Neuron (in vitro differentiated cells): ENCODE results near the gene MBLAC2.

ENCODE experiments used
- H2AFZ ChIP-seq: one replicate; pipeline ENCODE4 v1.6.1; 2013; ENCODE audit warnings: low read depth, mild to moderate bottlenecking, inconsistent platforms, low read length, moderate library complexity
- H3K27me3 ChIP-seq: one replicate; pipeline ENCODE4 v1.6.1; 2013; ENCODE audit warnings: low read length; ENCODE audit not compliant: insufficient read depth
- H3K36me3 ChIP-seq: one replicate; pipeline ENCODE4 v1.6.1; 2013; ENCODE audit warnings: low read length; ENCODE audit not compliant: insufficient read depth
- H3K4me1 ChIP-seq: one replicate; pipeline ENCODE4 v1.6.1; 2013; ENCODE audit warnings: low read length; ENCODE audit not compliant: insufficient read depth
- H3K4me3 ChIP-seq: 2 replicates; pipeline ENCODE4 v1.5.1; 2013; ENCODE audit warnings: mild to moderate bottlenecking, low read length, moderate library complexity
- H3K9me3 ChIP-seq: one replicate; pipeline ENCODE4 v1.6.1; 2013; ENCODE audit warnings: low read length

MBLAC2 gene

GRCh38 chr5:90474235-90475107, at the start of gene MBLAC2, which contains the start of gene POLR3G:
Gene MBLAC2 (minus strand): TSS chr5:90474771. CDS start chr5:90474292, 479 bp downstream.
Gene POLR3G (plus strand): TSS chr5:90474864. CDS start chr5:90485568, 10,704 bp downstream.
- Histone ChIP-seq H3K4me3 (peak within 1 kb of the TSS; percentile 88), H3K27me3 (no peaks in the 10 kb centered on the region), H3K4me1 (peaks cover 19% of the 10 kb centered on the region), H3K9me3 (no peaks in the 10 kb centered on the region), H3K36me3 (no peaks in the 10 kb centered on the region), H2AFZ (peak within 1 kb of the TSS; percentile 87)

- Histone ChIP-seq H3K36me3 (peaks cover 44% of the 10 kb centered on the region), H3K4me3 (no peak overlapping the region), H3K4me1 (no peaks in the 10 kb centered on the region), H3K27me3 (no peaks in the 10 kb centered on the region), H2AFZ (no peak overlapping the region), H3K9me3 (no peaks in the 10 kb centered on the region)
These were observed 44.5 kb upstream of the MBLAC2 start for GRCh38 chr5:90519081-90519480.

- Histone ChIP-seq H2AFZ (no peak overlapping the region), H3K9me3 (no peaks in the 10 kb centered on the region), H3K36me3 (peaks cover 40% of the 10 kb centered on the region), H3K4me1 (no peaks in the 10 kb centered on the region), H3K27me3 (no peaks in the 10 kb centered on the region), H3K4me3 (no peak overlapping the region)
These were observed 44.1 kb upstream of the MBLAC2 start for GRCh38 chr5:90518661-90519060.

GRCh38 chr5:90514520-90514919, 39.9 kb upstream of the MBLAC2 start:
- peaks cover 15% of the 10 kb centered on the region for H3K36me3 ChIP-seq
- H3K27me3 ChIP-seq: no peaks in the 10 kb centered on the region
- no peaks in the 10 kb centered on the region for H3K9me3 ChIP-seq
- H3K4me3 ChIP-seq: no peak overlapping the region
- H3K4me1 ChIP-seq: no peaks in the 10 kb centered on the region
- H2AFZ ChIP-seq: no peak overlapping the region

- Histone ChIP-seq H3K4me1 (no peaks in the 10 kb centered on the region), H3K36me3 (no peaks in the 10 kb centered on the region), H3K4me3 (no peak overlapping the region), H3K9me3 (no peaks in the 10 kb centered on the region), H3K27me3 (no peaks in the 10 kb centered on the region), H2AFZ (no peak overlapping the region)
These were observed 35.9 kb upstream of the MBLAC2 start for GRCh38 chr5:90510438-90510837.

GRCh38 chr5:90506221-90506620, 31.6 kb upstream of the MBLAC2 start:
- no peak overlapping the region for H2AFZ ChIP-seq
- no peaks in the 10 kb centered on the region for H3K36me3 ChIP-seq
- no peaks in the 10 kb centered on the region for H3K9me3 ChIP-seq
- no peaks in the 10 kb centered on the region for H3K27me3 ChIP-seq
- H3K4me3 ChIP-seq: no peak overlapping the region
- no peaks in the 10 kb centered on the region for H3K4me1 ChIP-seq

- H3K4me1 ChIP-seq: no peaks in the 10 kb centered on the region
- no peaks in the 10 kb centered on the region for H3K36me3 ChIP-seq
- no peaks in the 10 kb centered on the region for H3K9me3 ChIP-seq
- H3K27me3 ChIP-seq: no peaks in the 10 kb centered on the region
- H2AFZ ChIP-seq: no peak overlapping the region
- H3K4me3 ChIP-seq: no peak overlapping the region
These were observed 30.2 kb upstream of the MBLAC2 start for GRCh38 chr5:90504743-90505142.

- Histone ChIP-seq H2AFZ (no peak overlapping the region), H3K27me3 (no peaks in the 10 kb centered on the region), H3K9me3 (no peaks in the 10 kb centered on the region)
These were observed 29.0 kb upstream of the MBLAC2 start for GRCh38 chr5:90503596-90503995.

GRCh38 chr5:90495146-90495545, 20.6 kb upstream of the MBLAC2 start:
- peaks cover 3% of the 10 kb centered on the region for H3K9me3 ChIP-seq
- H3K4me1 ChIP-seq: no peaks in the 10 kb centered on the region
- H2AFZ ChIP-seq: no peak overlapping the region
- H3K27me3 ChIP-seq: no peaks in the 10 kb centered on the region
- no peaks in the 10 kb centered on the region for H3K36me3 ChIP-seq
- H3K4me3 ChIP-seq: no peak overlapping the region

More at GRCh38 chr5:90503596-90503995, 29.0 kb upstream of the MBLAC2 start:
- no peaks in the 10 kb centered on the region for H3K36me3 ChIP-seq
- no peaks in the 10 kb centered on the region for H3K4me1 ChIP-seq
- H3K4me3 ChIP-seq: no peak overlapping the region

- no peaks in the 10 kb centered on the region for H3K4me1 ChIP-seq
- no peaks in the 10 kb centered on the region for H3K36me3 ChIP-seq
- no peaks in the 10 kb centered on the region for H3K27me3 ChIP-seq
- H2AFZ ChIP-seq: no peak overlapping the region
- H3K4me3 ChIP-seq: no peak overlapping the region
- peaks cover 3% of the 10 kb centered on the region for H3K9me3 ChIP-seq
These were observed 19.5 kb upstream of the MBLAC2 start for GRCh38 chr5:90494043-90494442.

- Histone ChIP-seq H2AFZ (no peak overlapping the region), H3K4me3 (no peak overlapping the region), H3K27me3 (no peaks in the 10 kb centered on the region), H3K9me3 (no peaks in the 10 kb centered on the region), H3K4me1 (peaks cover 11% of the 10 kb centered on the region), H3K36me3 (no peaks in the 10 kb centered on the region)
These were observed 14.2 kb upstream of the MBLAC2 start for GRCh38 chr5:90488791-90489190.

- H3K4me3 ChIP-seq: no peak overlapping the region
- H3K27me3 ChIP-seq: no peaks in the 10 kb centered on the region
- H2AFZ ChIP-seq: no peak overlapping the region
- peaks cover 11% of the 10 kb centered on the region for H3K4me1 ChIP-seq
- no peaks in the 10 kb centered on the region for H3K9me3 ChIP-seq
- H3K36me3 ChIP-seq: no peaks in the 10 kb centered on the region
These were observed 10.0 kb upstream of the MBLAC2 start for GRCh38 chr5:90484540-90484939.

- Histone ChIP-seq H3K4me3 (no peak overlapping the region), H2AFZ (no peak overlapping the region), H3K36me3 (no peaks in the 10 kb centered on the region), H3K27me3 (no peaks in the 10 kb centered on the region), H3K4me1 (peaks cover 11% of the 10 kb centered on the region), H3K9me3 (no peaks in the 10 kb centered on the region)
These were observed 8.6 kb upstream of the MBLAC2 start for GRCh38 chr5:90483206-90483605.
